Left kidney (tissue), 2 donors: ENCODE measurements around the gene CNPPD1. TPM values are rescaled to one million over a fixed set of nuclear protein-coding genes. Genes with fewer than 3 reads are reported as not detected.

Experiments
- DNase-seq: peaks from one replicate; pipeline ENCODE4 v3.0.0-alpha.2; 2013
- polyA plus RNA-seq: library from polyadenylated mRNA; unstranded; fragments of 120-200 nt; gene quantifications from one replicate; pipeline ENCODE4 v1.2.1, GENCODE V29; 2013; ENCODE audit not compliant: insufficient read length

CNPPD1 gene
- polyA plus RNA-seq, 1 donor: 64.0 TPM

DNA sequence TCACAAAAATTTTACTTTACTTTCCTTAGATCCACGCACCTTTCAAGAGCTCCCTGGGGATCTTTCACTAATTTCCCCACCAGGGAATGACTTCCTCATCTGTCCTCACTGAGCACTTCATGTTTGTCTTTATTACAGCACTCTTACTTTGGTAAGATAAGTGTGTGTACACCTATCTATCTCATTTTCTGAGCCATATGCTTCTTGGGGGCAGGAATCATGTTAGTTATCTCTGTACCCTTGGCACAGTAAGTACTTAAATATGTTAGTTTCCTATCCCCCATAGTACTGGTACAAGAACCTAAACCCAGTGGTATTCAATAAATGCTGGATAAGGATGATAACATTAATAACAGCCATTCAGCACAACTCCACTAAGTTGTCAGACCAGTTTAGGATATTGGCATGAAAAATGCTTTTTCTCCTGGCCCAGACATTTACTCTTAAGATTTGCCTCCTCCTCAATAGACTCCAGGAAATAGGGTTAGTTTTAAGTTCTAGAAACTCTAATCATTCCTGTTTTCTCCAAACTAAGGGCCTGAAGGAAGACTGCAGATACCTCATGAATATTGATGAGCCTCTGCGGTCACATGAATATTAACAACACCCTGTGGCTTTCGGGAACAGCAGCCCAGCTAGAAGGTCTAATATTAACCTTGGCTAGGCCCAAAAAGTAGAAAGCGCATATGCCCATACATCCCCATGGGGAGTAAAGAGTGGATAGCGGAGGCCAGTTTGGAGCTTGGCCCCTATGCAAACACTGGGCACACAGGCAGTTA is 54.3 kb downstream of the CNPPD1 start:
- DNase-seq: no peak

Other genes with a start within 250 kb of the CNPPD1 start
- not detected for gene CDK5R2, start 217.3 kb downstream of the CNPPD1 start, polyA plus RNA-seq
- gene FEV, start 191.7 kb downstream of the CNPPD1 start, polyA plus RNA-seq: not detected
- not detected for gene CRYBA2, start 183.5 kb downstream of the CNPPD1 start, polyA plus RNA-seq
- 0.28 TPM for gene CFAP65, start 135.4 kb downstream of the CNPPD1 start, polyA plus RNA-seq
- 1.7 TPM for gene IHH, start 116.0 kb downstream of the CNPPD1 start, polyA plus RNA-seq
- 22.2 TPM for gene NHEJ1, start 16.1 kb downstream of the CNPPD1 start, polyA plus RNA-seq
- 22.3 TPM for gene SLC23A3, start 6.9 kb downstream of the CNPPD1 start, polyA plus RNA-seq
- gene RETREG2, start 1.4 kb upstream of the CNPPD1 start, polyA plus RNA-seq: 105 TPM
- gene ZFAND2B, start 29.9 kb upstream of the CNPPD1 start, polyA plus RNA-seq: 39.5 TPM
- gene ABCB6, start 42.0 kb upstream of the CNPPD1 start, polyA plus RNA-seq: 42.6 TPM
- gene ATG9A, start 52.7 kb upstream of the CNPPD1 start, polyA plus RNA-seq: 49.5 TPM
- 73.1 TPM for gene ANKZF1, start 52.9 kb upstream of the CNPPD1 start, polyA plus RNA-seq
- gene GLB1L, start 68.5 kb upstream of the CNPPD1 start, polyA plus RNA-seq: 28.7 TPM
- 34.9 TPM for gene STK16, start 68.6 kb upstream of the CNPPD1 start, polyA plus RNA-seq
- gene TUBA4B, start 76.3 kb upstream of the CNPPD1 start, polyA plus RNA-seq: 0.75 TPM
- 25.2 TPM for gene TUBA4A, start 77.0 kb upstream of the CNPPD1 start, polyA plus RNA-seq
- gene DNAJB2, start 102.4 kb upstream of the CNPPD1 start, polyA plus RNA-seq: 62.9 TPM
- gene PTPRN, start 132.5 kb upstream of the CNPPD1 start, polyA plus RNA-seq: 0.27 TPM
- gene RESP18, start 155.8 kb upstream of the CNPPD1 start, polyA plus RNA-seq: not detected
- gene DNPEP, start 211.0 kb upstream of the CNPPD1 start, polyA plus RNA-seq: 60.2 TPM
- 5.9 TPM for gene DES, start 241.5 kb upstream of the CNPPD1 start, polyA plus RNA-seq